GM12878 (cell line): Measurements from ENCODE around the gene POLRMT. TPM values are rescaled to one million over a fixed set of nuclear protein-coding genes. Genes with fewer than 3 reads are reported as not detected.
A peak's percentile ranks its signal among the peaks of the same experiment; 100 is the strongest.

Experiments used
- ATAC-seq: fragments of 200-7000 bp; cut with Tn5 transposase; 3 replicates; pipeline ENCODE4 v1.9.1; 2020; ENCODE audit warnings: mild to moderate bottlenecking, moderate library complexity
- BruUV-seq: library from RNA; stranded (reverse); fragments of 400-500 nt; replicated peaks from 2 replicates; lab custom pipeline; 2021; lab: Mats Ljungman, UMichigan
- CTCF ChIA-PET: fragments of 300-600 bp; sonication (Branson Sonifier 250); formaldehyde crosslinking; extraction: SDS; loops from one replicate; lab custom pipeline; 2021; ENCODE audit warnings: inconsistent platforms; lab: Yijun Ruan, JAX
- POLR2A ChIA-PET: fragments of 350-600 bp; formaldehyde crosslinking; extraction: SDS; loops from one replicate; lab custom pipeline; 2021; ENCODE audit warnings: inconsistent platforms; lab: Charles Lee
- RAD21 ChIA-PET: fragments of 300-600 bp; sonication (Branson Sonifier 250); formaldehyde crosslinking; loops from one replicate; lab custom pipeline; 2023; ENCODE audit warnings: antibody characterized with exemption; ENCODE audit not compliant: unreplicated experiment; lab: Charles Lee
- SMC1A ChIA-PET: fragments of 300-600 bp; sonication (Branson Sonifier 250); formaldehyde crosslinking; loops from one replicate; lab custom pipeline; 2023; ENCODE audit not compliant: unreplicated experiment, uncharacterized antibody; lab: Charles Lee
- DNase-seq: peaks from one replicate; pipeline ENCODE4 v3.0.0-alpha.2; 2011; ENCODE audit warnings: low read depth, low spot score
- FAIRE-seq: peaks from 3 replicates; lab custom pipeline; 2011; peaks lifted over from hg19 to GRCh38; lab: Jason Lieb, UNC
- H2AFZ ChIP-seq: 2 replicates; pipeline ENCODE4 v1.6.0; 2011; ENCODE audit warnings: low read depth, low read length, control low read depth; ENCODE audit not compliant: control insufficient read depth
- H3K27ac ChIP-seq: 2 replicates; pipeline ENCODE4 v1.5.1; 2011; ENCODE audit warnings: control low read depth; ENCODE audit not compliant: control insufficient read depth, insufficient read depth
- H3K27me3 ChIP-seq, 2 experiments: replicated peaks in 1 of 2; 2 replicates each; pipeline versions ENCODE4 v1.6.0 to v1.6.1; 2011; ENCODE audit warnings: low read length in 1 of 2; ENCODE audit not compliant: control insufficient read depth in 2 of 2, insufficient read depth in 2 of 2
- H3K36me3 ChIP-seq, 2 experiments: 2 replicates each; pipeline ENCODE4 v1.5.1; 2011; ENCODE audit warnings: low read length in 1 of 2; ENCODE audit not compliant: control insufficient read depth in 2 of 2, insufficient read depth in 2 of 2
- H3K4me1 ChIP-seq: 2 replicates; pipeline ENCODE4 v1.6.1; 2011; ENCODE audit warnings: mild to moderate bottlenecking, low read length, moderate library complexity, mixed read lengths; ENCODE audit not compliant: control insufficient read depth, insufficient read depth
- H3K4me2 ChIP-seq: 2 replicates; pipeline ENCODE4 v1.6.0; 2011; ENCODE audit warnings: control low read depth; ENCODE audit not compliant: control insufficient read depth, insufficient read depth
- H3K4me3 ChIP-seq: fragments of 200-600 bp; sonication (generic); 2 replicates; pipeline ENCODE4 v1.5.1; 2016
- H3K79me2 ChIP-seq: 2 replicates; pipeline ENCODE4 v1.6.0; 2011; ENCODE audit warnings: low read length; ENCODE audit not compliant: control insufficient read depth, insufficient read depth
- H3K9ac ChIP-seq: 2 replicates; pipeline ENCODE4 v1.8.0; 2011; ENCODE audit warnings: low read length, control low read depth, mixed read lengths; ENCODE audit not compliant: control insufficient read depth, insufficient read depth
- H3K9me3 ChIP-seq: replicated peaks from 3 replicates; pipeline ENCODE4 v1.5.1; 2011; ENCODE audit warnings: mild to moderate bottlenecking, low read length; ENCODE audit not compliant: control insufficient read depth, insufficient read depth
- H4K20me1 ChIP-seq: 2 replicates; pipeline ENCODE4 v1.6.0; 2011; ENCODE audit not compliant: control insufficient read depth, insufficient read depth
- BACH1 ChIP-seq: fragments of 450-650 bp; IDR thresholded peaks from 2 replicates; pipeline ENCODE4 v1.6.1; 2017; ENCODE audit warnings: mild to moderate bottlenecking, borderline replicate concordance
- BRCA1 ChIP-seq: IDR thresholded peaks from 2 replicates; pipeline ENCODE4 v1.6.1; 2011; ENCODE audit warnings: low read depth, low read length, improper control_type of control experiment
- CREB1 ChIP-seq: IDR thresholded peaks from 2 replicates; pipeline ENCODE4 v1.6.1; 2012; ENCODE audit warnings: low read depth, mild to moderate bottlenecking, inconsistent platforms
- CREM ChIP-seq: IDR thresholded peaks from 2 replicates; pipeline ENCODE4 v1.6.1; 2014; ENCODE audit warnings: antibody characterized with exemption, low read depth
- MLLT1 ChIP-seq: fragments of 450-650 bp; IDR thresholded peaks from 2 replicates; pipeline ENCODE4 v1.6.1; 2016; ENCODE audit warnings: mild to moderate bottlenecking
- MXI1 ChIP-seq: fragments of 150-350 bp; IDR thresholded peaks from 2 replicates; pipeline ENCODE4 v1.6.1; 2011; ENCODE audit warnings: low read depth, mild to moderate bottlenecking, inconsistent platforms, low read length, improper control_type of control experiment
- NBN ChIP-seq: fragments of 450-650 bp; IDR thresholded peaks from 2 replicates; pipeline ENCODE4 v1.6.1; 2016
- NFIC ChIP-seq: IDR thresholded peaks from 2 replicates; pipeline ENCODE4 v1.6.1; 2012; ENCODE audit warnings: low read depth, mild to moderate bottlenecking, inconsistent platforms, low read length, moderate library complexity
- PAX5 ChIP-seq: IDR thresholded peaks from 2 replicates; pipeline ENCODE4 v1.6.1; 2011; ENCODE audit warnings: low read depth, low read length, borderline replicate concordance
- POLR2A ChIP-seq: IDR thresholded peaks from 2 replicates; pipeline ENCODE4 v1.6.1; 2011; ENCODE audit warnings: low read depth, mild to moderate bottlenecking, low read length
- RAD21 ChIP-seq: IDR thresholded peaks from 2 replicates; pipeline ENCODE4 v1.6.1; 2011; ENCODE audit warnings: mild to moderate bottlenecking, low read depth, low read length, moderate library complexity; ENCODE audit not compliant: insufficient read depth
- RUNX3 ChIP-seq: IDR thresholded peaks from 2 replicates; pipeline ENCODE4 v1.6.1; 2012; ENCODE audit warnings: low read length, inconsistent platforms
- SIN3A ChIP-seq: IDR thresholded peaks from 2 replicates; pipeline ENCODE4 v1.6.1; 2012; ENCODE audit warnings: low read depth, low read length, improper control_type of control experiment
- SP1 ChIP-seq: IDR thresholded peaks from one replicate; pipeline ENCODE4 v1.6.1; 2011; ENCODE audit warnings: low read depth, low read length
- SPI1 ChIP-seq: IDR thresholded peaks from 2 replicates; pipeline ENCODE4 v1.6.1; 2011; ENCODE audit warnings: low read depth, mild to moderate bottlenecking, low read length, moderate library complexity, borderline replicate concordance; ENCODE audit not compliant: insufficient read depth
- STAT3 ChIP-seq: IDR thresholded peaks from 2 replicates; pipeline ENCODE4 v1.6.1; 2011; ENCODE audit warnings: low read depth, low read length, improper control_type of control experiment
- TAF1 ChIP-seq: IDR thresholded peaks from 2 replicates; pipeline ENCODE4 v1.6.1; 2011; ENCODE audit warnings: mild to moderate bottlenecking, low read depth, low read length, borderline replicate concordance
- USF1 ChIP-seq: IDR thresholded peaks from 2 replicates; pipeline ENCODE4 v1.6.1; 2011; ENCODE audit warnings: borderline replicate concordance, low read depth, mild to moderate bottlenecking, moderate library complexity, mixed read lengths, low read length; ENCODE audit not compliant: insufficient read depth; ENCODE audit errors: extremely low read length
- YY1 ChIP-seq: IDR thresholded peaks from 2 replicates; pipeline ENCODE4 v1.6.1; 2011; ENCODE audit warnings: low read depth, mild to moderate bottlenecking, low read length
- ZNF24 ChIP-seq: fragments of 450-650 bp; IDR thresholded peaks from 2 replicates; pipeline ENCODE4 v1.6.1; 2017; ENCODE audit warnings: antibody characterized with exemption, mild to moderate bottlenecking
- WGBS: methylation state at CpG from one replicate; pipeline ENCODE4 v1.1.6; 2016; ENCODE audit warnings: low lambda C conversion rate; ENCODE audit not compliant: insufficient replicate concordance, insufficient coverage; ENCODE audit errors: missing lambda C conversion rate; 5-methylcytosine and 5-hydroxymethylcytosine counted together
- in situ Hi-C: fragments of 300-500 bp; cut with MboI; formaldehyde crosslinking; loops from 9 replicates; pipeline ENCODE4 v1.14.3; 2018; ENCODE audit warnings: mixed read lengths
- intact Hi-C: fragments of 100-400 bp; cut with micrococcal nuclease; formaldehyde crosslinking; loops from one replicate; pipeline ENCODE4 v1.14.2; 2022; ENCODE audit not compliant: unreplicated experiment
- polyA plus RNA-seq, 11 experiments: library from polyadenylated mRNA; depleted of rRNA in 4 of 11; unstranded in 6 of 11; stranded (reverse) in 5 of 11; fragments of >200 nt; fragmentation: Nextera tagmentation in 4 of 11; fragmentation: Illumina TruSeq in 1 of 11; extraction: Ambion mirVana in 4 of 11; extraction: Trizol in 1 of 11; gene quantifications; 1 replicate in 1 of 11; 2 replicates in 10 of 11; pipeline versions ENCODE4 v1.2.1 to v1.2.3, GENCODE V29; 2011 to 2016; ENCODE audit warnings: inconsistent platforms in 2 of 11, missing spikeins in 2 of 11, low read depth in 1 of 11
- total RNA-seq, 4 experiments: library from RNA; depleted of rRNA in 3 of 4; stranded (reverse); fragments of >200 nt in 3 of 4; fragmentation: Illumina TruSeq in 1 of 4; extraction: Trizol in 1 of 4; gene quantifications; 2 replicates each; pipeline versions ENCODE4 v1.2.1 to v1.2.3, GENCODE V29; 2013 to 2021

Gene POLRMT
- total and polyA plus RNA-seq, 10 of the 15 experiments (the other 5 are each of a cell fraction or from before 2014, with no cell fraction given) = 9.9 to 57.6 (median 34.6) TPM

- 0 out of 2 replicates have a peak, but pooled peaks have one; percentile 14 for TF ChIP-seq TAF1
- no peak for TF ChIP-seq ZNF24
- TF ChIP-seq USF1 = no peak
- TF ChIP-seq CREM = peak; percentile 31; the same call in 1 of the 2 replicates
- peak; percentile 84 for TF ChIP-seq POLR2A
- TF ChIP-seq NFIC = no peak
Measured at GRCh38 chr19:662207-662961, 29.0 kb upstream of the POLRMT start (continued).

GRCh38 chr19:661427-662196 is 28.3 kb upstream of the POLRMT start:
- no peak overlapping the region for H2AFZ ChIP-seq
- POLR2A ChIA-PET = interaction anchor here (0.5 to 1.6 kb wide), 4 partner anchors 21 to 72 kb away, joined by 4 to 6 read pairs (median 4); no protein-coding TSS in a partner anchor
- H3K4me3 ChIP-seq = peak overlapping the region; percentile 98
- SMC1A ChIA-PET = no interaction called here
- peaks cover 12% of the 10 kb centered on the region for H4K20me1 ChIP-seq
- peaks cover 0 to 22% of the 10 kb centered on the region in 2 experiments; a peak in 3 of 4 replicates for H3K36me3 ChIP-seq
- WGBS = 2% methylated on average over 31 of the region's 31 CpGs
- no peak for DNase-seq
- H3K4me1 ChIP-seq = peaks cover 19% of the 10 kb centered on the region
- RAD21 ChIA-PET = interaction anchor here (1.1 kb wide), 1 partner anchor 73 kb away, joined by 4 read pairs; no protein-coding TSS in a partner anchor
- FAIRE-seq = peak; percentile 97
- no peaks in the 10 kb centered on the region; the same call in 2 of the 3 replicates for H3K9me3 ChIP-seq
- BruUV-seq = TSS peak; percentile 54
- intact Hi-C loops (loop anchor here (2.0 kb wide), 1 partner anchor 19 kb away; no protein-coding TSS in a partner anchor), in situ Hi-C loops (no loop called here)
- H3K27me3 ChIP-seq = no peaks in the 10 kb centered on the region
- H3K9ac ChIP-seq = peak overlapping the region; percentile 95
- CTCF ChIA-PET = interaction anchor here (0.8 to 1.0 kb wide), 2 partner anchors 18 to 304 kb away, joined by 3 to 4 read pairs; no protein-coding TSS in a partner anchor
- peaks cover 64% of the 10 kb centered on the region for H3K79me2 ChIP-seq
- peak overlapping the region; percentile 90 for H3K27ac ChIP-seq
- peak; percentile 75 for ATAC-seq
- H3K4me2 ChIP-seq = peak overlapping the region; percentile 98
- TF ChIP-seq MXI1 (peak; percentile 17; the same call in 1 of the 2 replicates), STAT3 (no peak), BRCA1 (no peak), RUNX3 (peak; percentile 82), YY1 (peak; percentile 56; the same call in 1 of the 2 replicates), MLLT1 (0 out of 2 replicates have a peak, but pooled peaks have one; percentile 42), SP1 (no peak), POLR2A (peak; percentile 38; the same call in 1 of the 2 replicates), BACH1 (0 out of 2 replicates have a peak, but pooled peaks have one; percentile 9), CREB1 (0 out of 2 replicates have a peak, but pooled peaks have one; percentile 12), PAX5 (no peak), SPI1 (0 out of 2 replicates have a peak, but pooled peaks have one; percentile 11), RAD21 (0 out of 2 replicates have a peak, but pooled peaks have one; percentile 0), SIN3A (peak; percentile 22; the same call in 1 of the 2 replicates), NBN (0 out of 2 replicates have a peak, but pooled peaks have one; percentile 45)
